Gastrocnemius medialis (tissue), 4 donors: ENCODE results near the gene AGBL1.

Experiments
- POLR2A ChIP-seq, 2 donors: fragments of 450-650 bp; IDR thresholded peaks; one replicate each; pipeline ENCODE4 v1.6.1; 2017; ENCODE audit warnings: antibody characterized with exemption in 2 of 2, mild to moderate bottlenecking in 2 of 2, moderate library complexity in 2 of 2
- TF ChIP-seq, protein P1 (sequence below), 5 experiments: fragments of 450-650 bp in 3 of 5; fragments of 200-600 bp in 2 of 5; sonication (generic) in 2 of 5; IDR thresholded peaks in 4 of 5; conservative IDR thresholded peaks in 1 of 5; 1 replicate in 4 of 5; 2 replicates in 1 of 5; pipeline ENCODE4 v1.5.1; 2016 to 2019; ENCODE audit warnings: antibody characterized with exemption in 5 of 5, mild to moderate bottlenecking in 3 of 5, moderate library complexity in 3 of 5

GRCh38 chr15:86555939-86556338, 476.3 kb downstream of the AGBL1 start:
- TF ChIP-seq POLR2A (IDR thresholded peaks at IDR 0.05) = no peak
- TF ChIP-seq, protein P1, sequence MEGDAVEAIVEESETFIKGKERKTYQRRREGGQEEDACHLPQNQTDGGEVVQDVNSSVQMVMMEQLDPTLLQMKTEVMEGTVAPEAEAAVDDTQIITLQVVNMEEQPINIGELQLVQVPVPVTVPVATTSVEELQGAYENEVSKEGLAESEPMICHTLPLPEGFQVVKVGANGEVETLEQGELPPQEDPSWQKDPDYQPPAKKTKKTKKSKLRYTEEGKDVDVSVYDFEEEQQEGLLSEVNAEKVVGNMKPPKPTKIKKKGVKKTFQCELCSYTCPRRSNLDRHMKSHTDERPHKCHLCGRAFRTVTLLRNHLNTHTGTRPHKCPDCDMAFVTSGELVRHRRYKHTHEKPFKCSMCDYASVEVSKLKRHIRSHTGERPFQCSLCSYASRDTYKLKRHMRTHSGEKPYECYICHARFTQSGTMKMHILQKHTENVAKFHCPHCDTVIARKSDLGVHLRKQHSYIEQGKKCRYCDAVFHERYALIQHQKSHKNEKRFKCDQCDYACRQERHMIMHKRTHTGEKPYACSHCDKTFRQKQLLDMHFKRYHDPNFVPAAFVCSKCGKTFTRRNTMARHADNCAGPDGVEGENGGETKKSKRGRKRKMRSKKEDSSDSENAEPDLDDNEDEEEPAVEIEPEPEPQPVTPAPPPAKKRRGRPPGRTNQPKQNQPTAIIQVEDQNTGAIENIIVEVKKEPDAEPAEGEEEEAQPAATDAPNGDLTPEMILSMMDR (IDR thresholded peaks at IDR 0.05 in 4 of 5, conservative IDR thresholded peaks at IDR 0.05 in 1 of 5) = no peak
